Measurements from ENCODE around the gene UGT1A4. TPM values are rescaled to one million over a fixed set of nuclear protein-coding genes. Genes with fewer than 3 reads are reported as not detected.

Gene UGT1A4
- total RNA-seq, 1 donor from 2014 or later = not detected

Other genes with a start within 250 kb of the UGT1A4 start
- gene USP40, start 152.0 kb upstream of the UGT1A4 start, total RNA-seq = 5.3 TPM
- gene UGT1A8, start 101.1 kb upstream of the UGT1A4 start, total RNA-seq = not detected
- gene UGT1A10, start 82.3 kb upstream of the UGT1A4 start, total RNA-seq = not detected
- gene UGT1A9, start 46.8 kb upstream of the UGT1A4 start, total RNA-seq = not detected
- not detected for gene UGT1A7, start 36.8 kb upstream of the UGT1A4 start, total RNA-seq
- not detected for gene UGT1A6, start 25.8 kb upstream of the UGT1A4 start, total RNA-seq
- gene UGT1A5, start 5.8 kb upstream of the UGT1A4 start, total RNA-seq = not detected
- not detected for gene UGT1A3, start 10.3 kb downstream of the UGT1A4 start, total RNA-seq
- not detected for gene UGT1A1, start 41.5 kb downstream of the UGT1A4 start, total RNA-seq
- gene MROH2A, start 59.6 kb downstream of the UGT1A4 start, total RNA-seq = not detected
- gene HJURP, start 135.8 kb downstream of the UGT1A4 start, total RNA-seq = 2.0 TPM
- gene TRPM8, start 198.6 kb downstream of the UGT1A4 start, total RNA-seq = 0.41 TPM